GM18526 (cell line): Measurements from ENCODE around the gene PHLDA2.

Experiments used
- POLR2A ChIP-seq: IDR thresholded peaks from 3 replicates; pipeline ENCODE4 v1.6.1; 2011; ENCODE audit not compliant: insufficient read length; ENCODE audit errors: extremely low read depth

Gene PHLDA2

DNA sequence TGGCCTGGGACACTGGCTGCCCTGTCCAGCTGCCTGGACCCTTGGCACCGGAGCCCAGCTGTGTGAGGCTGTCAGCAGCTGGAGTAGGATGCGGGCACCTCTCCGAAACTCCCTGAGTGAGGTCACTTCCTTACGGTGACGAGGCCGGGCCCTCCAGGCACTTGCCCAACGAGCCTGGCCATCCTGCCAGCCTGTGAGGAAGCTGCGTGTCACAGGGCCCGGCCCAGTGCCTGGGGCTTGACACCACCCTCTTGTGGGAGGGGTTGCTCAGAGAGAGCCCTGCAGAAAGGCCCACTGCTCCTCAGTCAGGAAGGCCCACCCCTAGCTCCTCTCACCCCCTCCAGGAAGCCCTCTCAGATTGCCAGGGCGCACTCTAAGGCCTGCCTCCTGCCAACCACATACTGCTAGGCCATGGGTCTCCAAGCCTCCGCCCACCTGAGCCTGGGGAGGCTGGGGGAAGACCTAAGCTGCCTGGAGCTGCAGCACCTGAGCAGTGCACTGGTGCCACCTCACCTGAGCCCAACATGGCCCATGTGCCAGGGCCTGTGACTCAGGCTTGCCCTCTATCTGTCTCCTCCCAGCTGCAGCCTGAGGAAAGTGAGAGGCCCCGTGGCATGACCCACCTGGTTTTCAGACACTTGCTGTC is 4.3 kb upstream of the PHLDA2 start:
- peak; percentile 21 for TF ChIP-seq POLR2A

DNA sequence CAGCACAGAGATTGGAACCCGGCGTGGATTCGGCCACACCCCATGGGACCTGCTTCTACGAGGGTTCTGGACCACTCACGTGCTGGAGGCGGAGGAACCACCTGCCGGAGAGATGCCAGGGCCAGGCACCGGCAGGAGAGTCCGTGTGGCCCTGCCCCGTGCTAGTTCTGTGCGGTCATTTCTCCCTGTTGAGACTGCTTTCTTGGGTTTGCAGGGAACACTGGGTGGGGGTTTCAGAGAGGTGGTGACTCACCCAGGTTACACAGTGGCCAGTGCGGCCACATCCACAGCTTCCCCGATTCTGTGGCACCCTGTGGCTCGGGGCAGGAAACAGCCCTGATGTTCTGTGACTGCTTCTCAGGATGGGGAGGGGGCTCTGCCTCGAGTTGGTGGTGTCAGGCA is 3.6 kb upstream of the PHLDA2 start:
- TF ChIP-seq POLR2A, result no peak

DNA sequence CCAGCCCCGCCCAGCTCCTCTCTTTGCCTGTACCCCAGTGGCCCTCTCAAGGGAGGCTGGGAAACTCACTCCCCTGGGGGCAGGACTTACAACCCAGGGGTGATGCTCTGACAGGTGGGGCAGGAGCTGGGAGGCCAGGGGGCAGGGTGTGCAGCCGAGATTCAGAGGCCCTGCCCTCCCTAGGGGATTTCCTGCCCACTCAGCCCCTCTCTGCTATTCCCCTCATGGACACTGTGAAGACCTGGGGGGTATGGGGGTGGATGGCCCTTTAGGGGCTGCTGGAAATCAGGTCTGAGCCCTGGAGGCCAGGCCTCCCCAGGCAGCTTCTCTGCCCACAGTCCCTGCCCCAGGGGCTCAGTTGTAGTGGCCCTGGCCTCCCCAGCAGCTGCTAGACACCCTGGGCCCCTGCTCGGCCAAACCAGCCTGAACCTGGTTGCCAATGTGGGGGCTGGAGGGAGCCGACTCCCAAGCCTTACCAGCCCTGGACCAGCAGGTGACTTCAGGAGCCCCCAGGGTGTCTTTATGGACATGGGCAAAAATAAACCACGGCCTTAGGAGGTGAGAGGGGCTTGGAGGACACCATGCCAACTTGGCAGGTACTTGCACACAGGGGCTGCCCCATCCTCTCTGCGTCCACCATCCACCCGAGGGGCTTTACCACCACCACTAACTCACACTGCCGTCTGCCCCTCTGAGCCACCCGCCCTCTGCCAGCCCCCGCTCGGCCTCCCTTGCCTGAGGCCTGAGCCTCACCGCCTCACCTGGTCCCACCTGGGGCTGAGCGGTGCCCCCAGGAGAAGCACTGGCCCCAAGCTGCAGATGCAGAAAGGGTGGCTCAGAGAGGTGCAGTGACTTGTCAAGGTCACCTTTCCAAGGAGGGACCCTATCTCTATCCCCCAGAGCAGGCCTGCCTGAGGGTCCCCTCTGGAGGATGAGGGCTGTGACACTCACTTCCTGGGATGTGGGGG is 2.8 kb upstream of the PHLDA2 start:
- TF ChIP-seq POLR2A, result no peak

DNA sequence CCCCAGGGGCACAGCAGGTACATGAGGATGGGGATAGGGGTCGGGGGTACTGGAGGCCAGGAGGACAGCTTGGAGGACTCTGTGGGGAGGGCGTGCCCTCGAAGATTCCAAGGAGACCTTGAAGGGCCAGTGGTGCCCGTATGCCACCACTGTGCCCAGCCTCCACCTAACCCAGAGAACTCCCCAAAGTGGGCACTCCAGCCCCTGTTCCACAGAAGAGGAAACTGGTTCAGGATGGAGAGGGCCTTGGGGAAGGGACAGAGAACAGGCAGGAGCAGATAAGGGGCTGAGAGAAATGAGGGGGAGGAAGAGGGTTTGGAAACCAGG is 2.2 kb upstream of the PHLDA2 start:
- TF ChIP-seq POLR2A, result no peak

DNA sequence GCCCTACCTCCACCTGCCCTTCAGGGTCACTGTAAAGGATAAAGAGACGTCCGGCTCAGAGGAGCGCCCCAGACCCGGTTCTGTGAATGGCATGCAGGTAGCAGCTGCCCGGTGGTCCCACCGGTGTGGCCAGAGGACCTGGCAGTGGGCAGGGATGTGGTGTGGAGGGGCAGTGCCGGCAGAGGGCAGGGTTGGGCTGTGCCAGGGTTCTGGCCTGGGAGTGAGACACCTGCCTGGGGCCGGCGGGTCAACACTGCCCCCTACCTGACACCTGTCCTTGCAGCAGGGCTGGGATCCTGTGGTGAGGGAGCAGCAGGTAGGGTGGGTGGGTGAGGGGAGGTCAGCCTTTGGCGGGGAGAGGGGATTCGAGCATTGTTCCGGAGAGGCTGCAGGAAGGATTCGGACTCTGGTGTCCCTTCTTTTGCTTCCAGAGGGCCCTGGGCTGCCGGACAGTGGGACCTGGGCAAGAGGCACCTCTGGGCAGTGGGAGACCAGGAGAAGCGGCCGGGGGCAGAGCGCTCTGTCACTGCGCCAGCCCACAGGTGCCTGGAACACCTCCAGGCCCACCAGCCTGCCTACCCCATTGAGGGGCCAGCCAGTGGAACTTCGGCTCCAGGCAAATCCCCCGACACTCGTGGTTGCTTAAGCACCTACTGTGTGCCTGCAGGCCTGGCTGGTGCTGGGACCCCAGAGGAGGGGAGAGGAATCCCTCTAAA is 1.6 kb upstream of the PHLDA2 start:
- TF ChIP-seq POLR2A, result no peak

DNA sequence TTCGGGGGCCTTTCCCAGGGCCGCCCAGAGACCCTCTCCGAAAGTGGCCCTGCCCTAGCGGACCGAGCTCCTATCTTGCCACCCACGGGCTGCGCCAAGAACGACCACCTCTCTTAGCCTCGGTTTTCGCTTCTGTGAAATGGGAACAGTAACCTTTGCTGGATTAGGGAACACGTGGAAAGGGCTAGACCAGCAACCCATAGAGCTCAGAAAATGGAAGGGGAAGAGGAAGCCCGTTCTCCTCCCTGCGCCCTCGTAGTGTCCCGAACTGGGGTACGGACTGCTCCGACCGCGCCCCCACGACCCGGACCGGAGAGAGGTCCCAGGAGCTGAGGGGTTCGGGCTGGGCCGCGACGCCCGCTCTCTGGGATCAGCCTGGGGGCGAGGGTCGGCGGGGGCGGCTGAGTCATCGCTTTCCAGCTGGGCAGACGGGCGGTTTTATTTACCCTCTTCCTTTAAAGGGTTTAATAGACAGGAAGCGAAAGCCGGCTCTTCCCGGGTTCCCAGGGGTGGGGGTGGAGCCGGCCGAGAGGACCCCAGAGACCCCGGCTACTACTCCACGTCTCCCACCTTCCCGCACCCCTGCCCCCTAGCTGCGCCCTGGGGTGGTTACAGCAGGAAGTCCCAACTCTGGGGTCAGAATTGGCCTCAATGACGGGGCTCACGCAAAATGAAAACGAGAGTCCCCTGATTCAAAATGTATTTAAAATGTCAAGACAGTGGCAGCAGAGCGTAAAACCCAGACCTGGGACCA is 907 bp upstream of the PHLDA2 start:
- TF ChIP-seq POLR2A, result peak; percentile 21

DNA sequence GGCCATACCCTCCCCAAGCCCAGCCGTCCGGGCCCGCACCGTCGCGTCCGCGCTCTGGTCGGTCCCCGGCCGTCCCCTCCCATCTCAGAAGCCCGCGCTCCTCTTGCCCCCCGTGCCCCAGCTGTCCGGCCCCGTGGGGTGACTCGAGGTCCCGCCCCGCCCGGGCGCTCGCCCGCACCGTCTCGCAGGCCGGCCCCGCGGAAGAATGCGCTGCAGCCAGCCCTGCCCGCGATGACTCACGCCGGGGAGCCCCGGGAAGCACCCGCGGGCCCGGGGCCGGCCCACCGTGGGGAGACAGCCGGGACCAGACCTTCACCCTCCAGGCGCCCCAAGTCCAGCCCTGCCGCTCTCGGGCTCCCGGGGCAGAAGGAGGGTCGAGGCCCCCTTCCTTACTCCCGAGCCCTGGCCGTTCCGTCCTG is 320 bp upstream of the PHLDA2 start:
- no peak for TF ChIP-seq POLR2A

DNA sequence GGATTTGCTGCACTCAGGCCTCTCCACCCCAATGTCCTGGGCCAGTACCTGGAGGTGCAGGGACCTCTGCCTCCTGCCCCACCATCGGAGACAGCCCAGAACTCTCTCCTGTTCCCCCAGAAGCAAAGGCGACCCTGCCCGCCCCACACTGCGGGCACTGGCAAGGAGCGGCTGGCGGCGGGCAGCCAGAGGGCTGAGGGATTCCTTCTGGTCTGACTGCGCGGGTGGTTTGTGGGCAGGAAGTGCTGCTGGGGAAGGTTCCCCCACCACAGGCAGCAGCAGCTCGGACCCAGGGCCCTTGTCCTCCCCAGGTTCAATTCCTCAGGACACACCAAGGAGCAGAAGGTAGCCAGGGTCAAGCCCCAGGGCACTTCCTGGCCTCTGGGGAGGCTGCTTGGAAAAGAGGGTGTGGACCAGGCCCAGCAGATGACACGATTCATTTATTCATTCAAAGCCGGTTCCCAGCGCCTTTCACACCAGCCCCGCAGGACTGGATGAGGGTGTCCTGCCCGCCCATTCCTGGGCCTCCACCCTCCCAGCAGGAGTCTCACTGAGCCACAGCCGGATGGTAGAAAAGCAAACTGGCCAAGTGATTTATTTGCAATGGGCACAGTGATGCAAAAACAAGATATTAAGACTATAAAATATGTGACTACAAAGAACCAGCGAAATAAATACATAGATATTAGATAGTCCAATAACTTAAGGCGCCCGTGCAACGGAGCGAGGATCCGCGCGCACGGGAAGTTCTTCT is 1.2 kb downstream of the PHLDA2 start:
- TF ChIP-seq POLR2A, result no peak

DNA sequence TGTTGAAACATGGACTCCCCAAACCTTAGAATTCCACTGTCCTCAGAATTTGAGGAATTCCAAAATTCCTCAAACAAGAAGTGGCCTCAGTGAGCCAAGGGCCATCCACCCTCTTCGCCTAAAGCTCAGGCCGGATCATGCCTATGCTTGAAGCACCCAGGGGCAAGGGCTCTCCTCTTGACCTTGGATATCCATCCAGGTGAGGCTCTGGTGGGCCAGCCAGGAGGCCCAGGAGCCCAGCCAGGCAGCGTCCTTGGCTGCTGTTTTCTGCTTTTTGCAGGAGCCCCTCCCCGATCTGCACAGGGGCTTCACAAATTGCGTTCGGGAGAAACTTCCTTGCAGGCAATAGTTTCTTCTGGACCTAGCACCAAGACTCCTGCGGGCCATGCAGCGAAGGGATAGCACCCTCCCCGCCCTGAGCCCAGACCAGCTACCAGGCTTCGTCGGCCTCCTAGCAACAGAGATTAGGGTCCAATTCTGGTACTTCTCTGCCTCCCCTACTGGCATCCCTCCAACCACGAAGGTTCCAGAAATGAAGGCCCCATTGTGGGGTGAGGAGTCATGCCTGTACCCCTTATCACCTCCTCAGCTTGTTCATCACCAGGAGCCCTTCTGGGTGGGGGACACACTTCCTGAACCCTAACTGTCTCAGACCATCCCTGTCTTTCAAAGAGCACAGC is 2.0 kb downstream of the PHLDA2 start:
- TF ChIP-seq POLR2A, result no peak

DNA sequence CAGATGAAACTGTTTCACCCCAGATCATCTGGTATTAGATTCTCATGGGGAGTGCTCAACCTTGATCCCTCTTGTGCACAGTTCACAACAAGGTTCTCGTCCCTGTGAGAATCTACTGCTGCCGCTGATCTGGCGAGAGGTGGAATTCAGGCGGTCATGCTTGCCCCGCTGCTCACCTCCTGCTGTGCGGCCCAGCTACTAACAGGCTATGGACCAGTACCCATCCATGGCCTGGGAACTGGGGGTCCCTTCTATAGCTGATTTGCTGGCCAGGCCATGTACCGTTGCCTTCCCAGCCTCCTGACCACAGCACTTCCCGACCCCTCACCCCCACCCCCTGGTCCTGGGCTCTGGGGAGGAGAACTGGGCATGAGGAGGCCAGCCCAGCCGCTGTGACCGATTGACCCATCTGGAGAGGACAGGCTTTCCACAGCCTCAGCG is 2.6 kb downstream of the PHLDA2 start:
- no peak for TF ChIP-seq POLR2A

DNA sequence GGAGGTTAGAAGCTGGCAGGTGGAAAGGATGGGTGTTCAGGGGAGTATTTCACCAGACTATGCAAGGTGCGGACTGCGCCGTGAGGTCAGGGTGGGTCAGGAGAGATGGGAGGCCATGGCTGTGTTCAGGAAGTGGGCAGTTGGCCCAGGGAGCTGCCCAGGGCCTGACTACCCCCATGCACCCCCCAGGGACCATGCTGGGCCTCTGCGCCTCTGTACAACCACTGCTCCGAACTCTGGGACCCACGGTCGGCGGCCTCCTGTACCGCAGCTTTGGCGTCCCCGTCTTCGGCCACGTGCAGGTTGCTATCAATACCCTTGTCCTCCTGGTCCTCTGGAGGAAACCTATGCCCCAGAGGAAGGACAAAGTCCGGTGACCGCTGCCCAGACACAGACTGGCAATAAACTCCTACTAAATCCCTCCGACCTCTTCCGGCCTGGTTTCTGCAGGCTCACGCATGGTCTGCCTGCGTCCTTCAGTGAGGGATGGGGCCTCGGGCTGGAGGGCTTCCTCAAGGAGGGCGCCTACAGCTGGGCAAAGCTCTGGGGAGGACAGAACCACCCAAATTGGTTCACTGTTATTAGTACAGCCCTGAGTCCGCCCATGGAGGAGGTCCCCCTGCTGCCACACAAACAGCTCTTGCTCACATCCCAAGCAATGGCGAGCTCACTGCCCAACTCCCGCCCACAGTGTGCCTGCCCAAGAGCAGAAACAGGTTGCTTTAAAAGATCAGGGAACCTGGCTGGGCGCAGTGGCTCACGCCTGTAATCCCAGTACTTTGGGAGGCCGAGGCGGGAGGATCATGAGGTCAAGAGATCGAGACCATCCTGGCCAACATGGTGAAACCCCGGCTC is 4.2 kb downstream of the PHLDA2 start:
- TF ChIP-seq POLR2A, result no peak

DNA sequence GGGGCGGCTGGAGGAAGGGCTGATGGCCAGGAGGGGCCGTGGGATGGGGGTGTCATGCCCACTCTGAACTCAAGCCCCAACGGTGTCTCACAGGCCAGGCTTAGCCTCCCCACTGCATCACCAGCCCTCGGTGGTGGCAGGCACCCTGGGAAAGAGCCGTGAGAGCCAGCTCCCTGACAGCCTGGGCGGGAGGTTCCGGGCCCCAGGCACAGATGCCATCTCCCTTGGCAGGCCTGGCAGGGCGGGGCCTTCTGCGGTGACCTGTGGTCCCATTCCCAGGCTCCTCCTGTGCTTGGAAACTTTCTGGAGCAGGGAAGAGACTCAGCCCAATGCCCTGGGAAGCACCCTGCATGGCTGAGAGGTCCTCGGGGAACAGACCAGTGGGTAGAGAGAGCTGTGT is 4.8 kb downstream of the PHLDA2 start:
- TF ChIP-seq POLR2A, result no peak
